ENCODE measurements around the gene HELZ.

- TF ChIP-seq ZBTB33 (IDR thresholded peaks at IDR 0.05; ENCODE audit: borderline replicate concordance, low read depth): no peak
- no peak for TF ChIP-seq CTCF (IDR thresholded peaks at IDR 0.05)
- TF ChIP-seq MXI1 (IDR thresholded peaks at IDR 0.05; ENCODE audit: low read depth, low read length): no peak
- no peak for TF ChIP-seq IRF3 (IDR thresholded peaks at IDR 0.05; ENCODE audit: low read depth, low read length)
- no peak for TF ChIP-seq POLR2AphosphoS5 (IDR thresholded peaks at IDR 0.05; ENCODE audit: low read depth, low read length)
- no peak for TF ChIP-seq ELF1 (IDR thresholded peaks at IDR 0.05)
- no peak for TF ChIP-seq TAF1 (IDR thresholded peaks at IDR 0.05; ENCODE audit: borderline replicate concordance, low read depth, low read length)
- no peak for TF ChIP-seq REST (IDR thresholded peaks at IDR 0.05; ENCODE audit: low read depth, low read length)
- no peak for TF ChIP-seq RCOR1 (IDR thresholded peaks at IDR 0.05; ENCODE audit: low read length)
- TF ChIP-seq EP300 (IDR thresholded peaks at IDR 0.05; ENCODE audit: borderline replicate concordance in 1 of 2, low read depth in 1 of 2, low read length in 1 of 2): no peak
- no peak for TF ChIP-seq FOXJ3 (CRISPR knock-in tag; IDR thresholded peaks at IDR 0.05)
Measured at GRCh38 chr17:67194134-67194533, 50.9 kb downstream of the HELZ start.
